Effector memory CD4-positive, alpha-beta T cell (primary cell): ENCODE results near the gene UPF2.

Experiments
- DNase-seq, 3 donors: peaks; one replicate each; pipeline ENCODE4 v3.0.0-alpha.2; 2020
- H3K27ac ChIP-seq: 2 replicates; pipeline ENCODE4 v1.7.0; 2013; ENCODE audit warnings: mild to moderate bottlenecking, low read length, moderate library complexity; ENCODE audit not compliant: insufficient read depth, poor library complexity, severe bottlenecking
- H3K27me3 ChIP-seq: replicated peaks from 2 replicates; pipeline ENCODE4 v1.7.0; 2013; ENCODE audit warnings: mild to moderate bottlenecking, low read length; ENCODE audit not compliant: insufficient read depth, control insufficient read depth, poor library complexity, severe bottlenecking
- H3K36me3 ChIP-seq: 2 replicates; pipeline ENCODE4 v1.7.0; 2013; ENCODE audit warnings: mild to moderate bottlenecking, low read length, moderate library complexity; ENCODE audit not compliant: control insufficient read depth, insufficient read depth
- H3K4me1 ChIP-seq: 2 replicates; pipeline ENCODE4 v1.7.0; 2013; ENCODE audit warnings: low read length, mild to moderate bottlenecking; ENCODE audit not compliant: control insufficient read depth, insufficient read depth, poor library complexity, severe bottlenecking
- H3K4me3 ChIP-seq: 2 replicates; pipeline ENCODE4 v1.7.0; 2013; ENCODE audit warnings: low read length, low read depth, mild to moderate bottlenecking; ENCODE audit not compliant: insufficient read depth, poor library complexity, severe bottlenecking
- H3K9me3 ChIP-seq: 2 replicates; pipeline ENCODE4 v1.7.0; 2013; ENCODE audit warnings: mild to moderate bottlenecking, low read length, moderate library complexity; ENCODE audit not compliant: control insufficient read depth

The UPF2 gene

DNA sequence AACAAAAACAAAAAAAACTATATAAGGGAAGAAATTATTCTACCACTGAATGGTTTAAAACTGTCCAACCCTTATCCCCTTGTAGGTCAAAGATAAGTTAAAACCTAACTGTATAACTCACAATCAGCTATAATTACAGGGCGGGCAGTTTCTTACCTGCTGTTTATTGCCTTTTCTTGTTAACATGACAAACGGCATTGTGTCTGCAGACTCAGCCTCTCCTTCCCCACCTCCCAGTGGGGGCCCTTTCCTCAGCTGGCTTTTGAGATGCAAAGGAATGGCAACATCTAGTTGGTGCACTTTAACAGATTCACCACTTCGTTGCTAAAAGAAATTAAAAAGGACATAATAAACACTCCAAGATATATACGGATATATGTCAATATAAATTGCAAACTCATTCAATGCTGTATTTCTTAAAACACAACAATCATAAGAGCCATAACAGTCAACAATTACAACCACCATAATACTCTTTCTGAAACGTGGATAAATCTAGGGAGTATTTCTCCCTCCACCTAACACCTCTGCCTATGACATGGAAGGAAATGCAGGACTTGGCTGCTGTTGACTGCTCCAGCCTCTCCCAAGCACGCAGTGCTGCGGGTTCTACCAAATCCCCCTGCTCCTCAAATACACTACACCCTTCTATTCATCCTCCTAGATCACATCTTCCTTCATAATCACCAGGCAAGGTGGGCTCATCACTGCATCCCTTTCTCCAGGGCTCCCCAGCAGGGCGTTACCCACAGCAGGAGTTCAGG is 106.0 kb downstream of the UPF2 start:
- Histone ChIP-seq H3K27me3 (no peaks in the 10 kb centered on the region), H3K27ac (no peak overlapping the region), H3K4me1 (no peaks in the 10 kb centered on the region), H3K36me3 (peaks cover 42% of the 10 kb centered on the region), H3K4me3 (no peak overlapping the region), H3K9me3 (no peaks in the 10 kb centered on the region)
- DNase-seq, result no peak

DNA sequence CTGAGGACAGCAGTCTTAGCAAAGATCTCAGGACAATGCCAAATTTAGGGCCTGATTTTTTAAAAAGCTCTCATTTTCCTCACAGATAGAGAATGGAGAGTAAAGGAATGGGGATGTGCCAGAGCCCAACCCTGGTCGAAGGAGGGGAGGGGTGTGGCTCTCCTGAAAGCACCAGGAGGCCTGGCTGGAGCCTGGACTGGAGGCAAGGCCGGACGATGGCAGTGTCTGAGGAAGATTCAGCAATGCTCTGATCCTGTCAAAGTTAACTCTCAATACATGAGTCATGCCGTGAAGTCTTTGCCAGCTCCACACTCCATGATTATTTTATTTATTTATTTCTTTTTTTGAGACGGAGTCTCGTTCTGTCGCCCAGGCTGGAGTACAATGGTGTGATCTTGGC is 108.3 kb downstream of the UPF2 start:
- Histone ChIP-seq H3K4me1 (no peaks in the 10 kb centered on the region), H3K9me3 (no peaks in the 10 kb centered on the region), H3K36me3 (peaks cover 45% of the 10 kb centered on the region), H3K4me3 (no peak overlapping the region), H3K27me3 (no peaks in the 10 kb centered on the region), H3K27ac (no peak overlapping the region)
- no peak for DNase-seq

DNA sequence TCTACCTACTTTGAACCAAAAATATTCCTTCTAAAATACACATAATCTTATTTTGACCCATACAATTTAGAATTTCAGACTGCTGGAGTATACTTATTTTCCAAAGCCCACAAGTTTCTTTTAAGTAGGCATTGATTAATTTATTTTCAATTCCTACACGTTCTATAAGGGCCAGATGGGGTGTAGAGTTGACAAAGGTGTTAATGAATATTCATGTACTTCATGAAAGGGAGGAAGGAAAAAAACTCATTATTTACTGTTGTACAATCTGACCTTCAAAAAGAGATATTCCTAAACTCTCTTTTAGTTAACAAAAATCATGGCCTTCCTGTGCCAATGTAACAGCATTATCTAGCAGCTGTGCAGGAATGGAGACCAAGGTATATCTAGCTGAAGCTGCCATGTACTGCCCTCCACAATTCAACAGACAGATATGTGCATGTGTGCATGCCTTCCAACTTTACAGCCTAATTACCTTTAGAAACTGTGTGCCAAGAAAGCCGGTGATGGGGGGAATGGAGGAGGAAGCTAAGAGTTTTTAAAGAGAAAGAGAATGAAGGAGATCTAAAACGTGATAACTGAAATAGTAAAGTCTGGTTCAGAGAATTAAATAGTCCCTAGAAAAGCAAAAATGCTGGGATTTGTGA is 108.9 kb downstream of the UPF2 start:
- Histone ChIP-seq H3K4me3 (no peak overlapping the region), H3K27ac (no peak overlapping the region), H3K27me3 (no peaks in the 10 kb centered on the region), H3K9me3 (no peaks in the 10 kb centered on the region), H3K4me1 (no peaks in the 10 kb centered on the region), H3K36me3 (peaks cover 48% of the 10 kb centered on the region)
- no peak for DNase-seq

DNA sequence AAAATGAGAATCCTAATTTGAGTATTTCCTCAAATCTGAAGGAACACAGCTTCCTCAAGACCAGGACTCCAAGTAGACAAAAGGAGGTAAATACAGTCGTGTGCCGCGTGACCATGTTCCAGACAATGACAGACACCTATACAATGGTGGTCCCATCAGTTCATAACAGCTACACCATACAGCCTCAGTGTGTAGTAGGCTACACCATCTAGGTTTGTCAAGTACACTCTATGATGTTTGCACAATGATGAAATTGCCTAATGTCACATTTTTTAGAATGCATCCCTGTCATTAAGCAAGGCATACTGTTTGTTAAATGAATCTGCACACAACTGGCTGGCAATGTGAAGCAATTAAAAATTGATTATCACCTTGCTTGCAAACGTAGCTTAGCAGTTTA is 111.6 kb downstream of the UPF2 start:
- Histone ChIP-seq H3K36me3 (peaks cover 58% of the 10 kb centered on the region), H3K9me3 (no peaks in the 10 kb centered on the region)
- DNase-seq, result no peak

DNA sequence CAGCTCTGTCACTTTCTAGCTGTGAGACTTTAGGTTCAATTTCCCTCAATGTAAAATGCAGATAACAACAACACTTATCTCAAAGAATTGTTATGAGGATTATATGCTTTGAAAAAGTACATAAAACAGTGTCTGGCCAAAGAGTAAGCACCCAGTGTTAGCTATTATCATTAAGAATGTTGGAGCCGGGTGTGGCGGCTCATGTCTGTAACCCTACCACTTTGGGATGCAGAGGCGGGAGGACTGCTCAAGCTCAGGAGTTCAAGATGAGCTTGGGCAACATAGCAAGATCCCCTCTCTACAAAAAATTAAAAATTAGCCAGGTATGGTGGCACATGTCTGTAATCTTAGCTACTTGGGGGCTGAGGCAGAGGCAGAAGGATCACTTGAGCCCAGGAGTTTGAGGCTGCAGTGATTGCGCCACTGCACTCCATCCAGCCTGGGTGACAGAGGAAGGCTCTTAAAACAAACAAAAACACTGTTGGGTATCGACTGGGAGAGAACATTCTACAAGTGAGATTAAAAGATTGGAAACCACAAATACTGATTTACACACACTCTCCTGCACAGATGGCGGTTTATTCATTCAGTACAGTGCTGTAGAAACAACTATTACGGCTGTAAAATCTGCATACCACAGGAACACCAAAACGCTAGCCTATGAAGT is 112.2 kb downstream of the UPF2 start:
- Histone ChIP-seq H3K9me3 (no peaks in the 10 kb centered on the region), H3K27ac (no peak overlapping the region), H3K4me1 (no peaks in the 10 kb centered on the region), H3K27me3 (no peaks in the 10 kb centered on the region), H3K4me3 (no peak overlapping the region), H3K36me3 (peaks cover 59% of the 10 kb centered on the region)
- no peak for DNase-seq

More for the DNA sequence above, 111.6 kb downstream of the UPF2 start:
- Histone ChIP-seq H3K27ac (no peak overlapping the region), H3K4me3 (no peak overlapping the region), H3K4me1 (no peaks in the 10 kb centered on the region), H3K27me3 (no peaks in the 10 kb centered on the region)

DNA sequence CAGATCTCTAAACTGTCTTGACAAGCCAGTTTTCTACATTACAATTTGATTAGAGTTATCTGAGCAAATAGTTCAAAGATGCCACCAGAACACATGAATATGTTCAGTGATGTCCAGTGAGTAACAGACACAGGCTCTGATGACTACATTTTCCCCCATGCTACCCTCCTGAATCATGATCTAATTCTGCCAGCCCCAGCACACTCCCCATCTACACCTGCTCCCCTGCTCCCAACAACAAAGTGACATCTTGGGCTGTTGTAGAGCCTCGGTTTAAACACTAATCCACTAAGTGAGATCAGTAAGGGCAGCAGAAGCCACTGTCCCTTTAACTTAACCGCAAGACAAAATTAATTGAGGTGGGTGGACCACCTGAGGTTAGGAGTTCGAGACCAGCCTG is 114.9 kb downstream of the UPF2 start:
- Histone ChIP-seq H3K9me3 (no peaks in the 10 kb centered on the region), H3K27ac (no peak overlapping the region), H3K27me3 (no peaks in the 10 kb centered on the region), H3K36me3 (peaks cover 57% of the 10 kb centered on the region), H3K4me1 (no peaks in the 10 kb centered on the region), H3K4me3 (no peak overlapping the region)
- DNase-seq, result no peak

DNA sequence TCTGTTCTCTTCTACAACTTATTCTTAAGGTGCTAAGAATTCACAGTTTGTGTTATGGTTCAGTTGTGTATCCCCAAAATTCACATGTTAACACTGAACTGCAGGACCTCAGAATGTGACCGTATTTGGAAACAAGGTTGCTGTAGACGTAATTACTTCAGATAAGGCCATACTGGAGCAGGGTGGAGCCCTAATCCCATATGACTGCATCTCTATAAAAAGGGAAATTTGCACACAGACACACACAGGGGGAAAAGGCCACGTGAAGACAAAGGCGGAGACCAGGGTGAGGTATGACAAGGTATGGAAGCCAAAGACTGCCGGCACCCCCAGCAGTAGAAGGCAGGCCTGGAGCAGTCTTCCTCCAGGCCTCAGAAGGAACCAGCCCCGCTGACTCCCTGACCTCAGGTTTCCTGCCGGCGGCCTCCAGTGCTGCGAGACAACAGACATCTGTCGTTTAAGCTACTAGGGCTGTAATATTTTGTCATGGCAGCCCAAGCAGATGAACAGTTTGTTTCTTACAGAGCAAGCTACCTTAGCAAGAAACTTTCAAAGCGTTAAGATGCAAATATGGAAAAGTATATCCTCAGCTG is 120.7 kb downstream of the UPF2 start:
- Histone ChIP-seq H3K27ac (no peak overlapping the region), H3K4me1 (no peaks in the 10 kb centered on the region), H3K4me3 (no peak overlapping the region), H3K27me3 (no peaks in the 10 kb centered on the region), H3K9me3 (no peaks in the 10 kb centered on the region), H3K36me3 (peaks cover 39% of the 10 kb centered on the region)
- DNase-seq, result no peak

DNA sequence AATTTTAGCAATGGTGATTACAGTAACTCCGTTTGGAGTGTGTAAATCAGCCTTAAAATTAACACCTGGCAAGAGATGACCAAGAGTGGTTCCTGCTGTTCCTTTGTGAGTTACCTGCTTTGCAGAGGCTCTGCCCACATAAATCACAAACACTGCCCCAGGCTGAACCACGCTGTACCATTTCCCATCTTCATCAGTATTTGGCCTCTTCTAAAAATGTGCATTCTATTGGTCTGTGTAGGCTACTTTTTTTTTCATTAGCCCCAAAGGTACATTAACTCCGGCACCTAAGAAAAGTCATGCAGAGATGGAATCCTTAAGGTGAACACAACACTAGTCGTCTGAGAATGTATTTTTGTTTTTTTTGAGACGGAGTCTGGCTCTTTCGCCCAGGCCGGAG is 123.3 kb downstream of the UPF2 start:
- Histone ChIP-seq H3K27ac (no peak overlapping the region), H3K4me1 (no peaks in the 10 kb centered on the region), H3K4me3 (no peak overlapping the region), H3K27me3 (no peaks in the 10 kb centered on the region), H3K9me3 (no peaks in the 10 kb centered on the region), H3K36me3 (peaks cover 21% of the 10 kb centered on the region)
- DNase-seq, result no peak

DNA sequence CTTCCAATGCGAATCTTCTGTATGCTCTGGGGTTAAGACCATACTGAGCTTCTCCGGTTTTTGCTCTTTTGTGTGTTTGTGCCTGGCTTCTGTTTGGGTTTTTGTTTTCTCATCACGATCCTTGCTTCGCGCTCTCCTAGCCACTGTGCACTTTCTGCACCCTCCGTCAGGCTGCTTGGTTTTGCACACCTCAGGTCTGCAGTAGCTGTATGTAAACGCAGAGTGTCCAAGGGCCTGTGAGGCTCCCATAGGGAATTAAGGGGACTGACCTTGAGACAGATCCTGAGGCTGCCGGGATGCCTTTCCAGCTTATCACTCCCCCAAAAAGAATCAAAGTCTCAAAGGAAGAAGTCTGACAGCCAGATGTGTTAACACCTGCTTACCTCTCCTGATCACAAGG is 124.2 kb downstream of the UPF2 start:
- no peak overlapping the region for H3K27ac ChIP-seq
- no peaks in the 10 kb centered on the region for H3K9me3 ChIP-seq
- peaks cover 21% of the 10 kb centered on the region for H3K36me3 ChIP-seq
- H3K4me1 ChIP-seq, result no peaks in the 10 kb centered on the region
- H3K27me3 ChIP-seq, result no peaks in the 10 kb centered on the region
- DNase-seq, result no peak
- H3K4me3 ChIP-seq, result no peak overlapping the region
